ENCODE measurements around the gene LSG1.

LSG1 gene

GRCh38 chr3:194604837-194605236 is 67.2 kb downstream of the LSG1 start:
- Histone ChIP-seq H3K79me2 (ENCODE audit: control insufficient read depth, insufficient read depth, low read length, unreplicated experiment) (no peaks in the 10 kb centered on the region), H3K4me1 (ENCODE audit: control insufficient read depth, insufficient read depth, low read length, unreplicated experiment) (no peaks in the 10 kb centered on the region), H3K27me3 (ENCODE audit: insufficient read depth, low read length) (no peaks in the 10 kb centered on the region), H3K4me3 (ENCODE audit: low read depth, low read length) (no peak overlapping the region), H3K36me3 (ENCODE audit: insufficient read depth, low read length) (no peaks in the 10 kb centered on the region; the same call in 1 of the 2 replicates), H2AFZ (ENCODE audit: low read length, unreplicated experiment) (no peak overlapping the region), H3K27ac (ENCODE audit: low read depth, low read length) (no peak overlapping the region)

GRCh38 chr3:194604126-194604525 is 67.9 kb downstream of the LSG1 start:
- H3K27ac ChIP-seq (ENCODE audit: low read depth, low read length), result no peak overlapping the region
- no peaks in the 10 kb centered on the region for H3K27me3 ChIP-seq (ENCODE audit: insufficient read depth, low read length)
- no peak overlapping the region for H3K4me3 ChIP-seq (ENCODE audit: low read depth, low read length)
- H3K4me1 ChIP-seq (ENCODE audit: control insufficient read depth, insufficient read depth, low read length, unreplicated experiment), result peaks cover 5% of the 10 kb centered on the region
- no peak overlapping the region for H2AFZ ChIP-seq (ENCODE audit: low read length, unreplicated experiment)
- no peaks in the 10 kb centered on the region; the same call in 1 of the 2 replicates for H3K36me3 ChIP-seq (ENCODE audit: insufficient read depth, low read length)
- H3K79me2 ChIP-seq (ENCODE audit: control insufficient read depth, insufficient read depth, low read length, unreplicated experiment), result no peaks in the 10 kb centered on the region

GRCh38 chr3:194602669-194603171 is 69.3 kb downstream of the LSG1 start:
- Histone ChIP-seq H3K27ac (ENCODE audit: low read depth, low read length) (no peak overlapping the region), H3K36me3 (ENCODE audit: insufficient read depth, low read length) (no peaks in the 10 kb centered on the region), H3K27me3 (ENCODE audit: insufficient read depth, low read length) (no peaks in the 10 kb centered on the region), H2AFZ (ENCODE audit: low read length, unreplicated experiment) (no peak overlapping the region), H3K4me1 (ENCODE audit: control insufficient read depth, insufficient read depth, low read length, unreplicated experiment) (peaks cover 16% of the 10 kb centered on the region), H3K4me3 (ENCODE audit: low read depth, low read length) (no peak overlapping the region), H3K79me2 (ENCODE audit: control insufficient read depth, insufficient read depth, low read length, unreplicated experiment) (peaks cover 4% of the 10 kb centered on the region)

- H3K27ac ChIP-seq (ENCODE audit: low read depth, low read length), result peak overlapping the region; percentile 99
- H3K27me3 ChIP-seq (ENCODE audit: insufficient read depth, low read length), result no peaks in the 10 kb centered on the region
- peaks cover 7% of the 10 kb centered on the region for H3K79me2 ChIP-seq (ENCODE audit: control insufficient read depth, insufficient read depth, low read length, unreplicated experiment)
- H3K36me3 ChIP-seq (ENCODE audit: insufficient read depth, low read length), result peaks cover 5% of the 10 kb centered on the region; the same call in 1 of the 2 replicates
- peak overlapping the region; percentile 24; the same call in 1 of the 2 replicates for H3K4me3 ChIP-seq (ENCODE audit: low read depth, low read length)
- peaks cover 24% of the 10 kb centered on the region for H3K4me1 ChIP-seq (ENCODE audit: control insufficient read depth, insufficient read depth, low read length, unreplicated experiment)
- H2AFZ ChIP-seq (ENCODE audit: low read length, unreplicated experiment), result peak overlapping the region; percentile 46
These were observed 73.0 kb downstream of the LSG1 start for GRCh38 chr3:194598771-194599557.

GRCh38 chr3:194596906-194597305 is 75.1 kb downstream of the LSG1 start:
- Histone ChIP-seq H3K79me2 (ENCODE audit: control insufficient read depth, insufficient read depth, low read length, unreplicated experiment) (peaks cover 7% of the 10 kb centered on the region), H3K4me3 (ENCODE audit: low read depth, low read length) (no peak overlapping the region), H3K4me1 (ENCODE audit: control insufficient read depth, insufficient read depth, low read length, unreplicated experiment) (peaks cover 39% of the 10 kb centered on the region)

GRCh38 chr3:194592798-194593752 is 78.9 kb downstream of the LSG1 start:
- no peaks in the 10 kb centered on the region for H3K27me3 ChIP-seq (ENCODE audit: insufficient read depth, low read length)
- H2AFZ ChIP-seq (ENCODE audit: low read length, unreplicated experiment), result no peak overlapping the region
- peaks cover 6% of the 10 kb centered on the region for H3K79me2 ChIP-seq (ENCODE audit: control insufficient read depth, insufficient read depth, low read length, unreplicated experiment)
- H3K4me3 ChIP-seq (ENCODE audit: low read depth, low read length), result no peak overlapping the region
- H3K27ac ChIP-seq (ENCODE audit: low read depth, low read length), result peak overlapping the region; percentile 97
- peaks cover 19% of the 10 kb centered on the region for H3K36me3 ChIP-seq (ENCODE audit: insufficient read depth, low read length)
- peaks cover 34% of the 10 kb centered on the region for H3K4me1 ChIP-seq (ENCODE audit: control insufficient read depth, insufficient read depth, low read length, unreplicated experiment)

More at GRCh38 chr3:194596906-194597305, 75.1 kb downstream of the LSG1 start:
- Histone ChIP-seq H3K27ac (ENCODE audit: low read depth, low read length) (no peak overlapping the region), H3K36me3 (ENCODE audit: insufficient read depth, low read length) (peaks cover 5% of the 10 kb centered on the region; the same call in 1 of the 2 replicates), H3K27me3 (ENCODE audit: insufficient read depth, low read length) (no peaks in the 10 kb centered on the region), H2AFZ (ENCODE audit: low read length, unreplicated experiment) (no peak overlapping the region)
